ENCODE measurements around the gene SCAMP5.

DNA sequence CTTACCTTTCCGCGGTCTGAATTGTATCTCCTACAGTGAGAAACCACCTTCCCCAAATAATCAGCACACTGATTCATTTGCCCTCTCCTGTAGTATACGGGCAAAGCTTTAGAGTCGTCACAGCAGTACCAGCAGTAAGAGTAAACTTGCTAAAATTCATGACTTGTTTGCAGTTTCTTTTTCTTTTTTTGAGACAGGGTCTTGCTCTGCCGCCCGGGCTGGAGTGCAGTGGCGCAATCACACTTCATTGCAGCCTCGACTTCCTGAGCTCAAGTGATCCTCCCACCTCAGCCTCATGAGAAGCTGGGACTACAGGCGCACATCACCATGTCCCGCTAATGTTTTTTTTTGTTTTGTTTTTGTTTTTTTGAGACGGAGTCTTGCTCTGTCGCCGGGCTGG, 11.9 kb downstream of the SCAMP5 start:
- TF ChIP-seq, protein P1, sequence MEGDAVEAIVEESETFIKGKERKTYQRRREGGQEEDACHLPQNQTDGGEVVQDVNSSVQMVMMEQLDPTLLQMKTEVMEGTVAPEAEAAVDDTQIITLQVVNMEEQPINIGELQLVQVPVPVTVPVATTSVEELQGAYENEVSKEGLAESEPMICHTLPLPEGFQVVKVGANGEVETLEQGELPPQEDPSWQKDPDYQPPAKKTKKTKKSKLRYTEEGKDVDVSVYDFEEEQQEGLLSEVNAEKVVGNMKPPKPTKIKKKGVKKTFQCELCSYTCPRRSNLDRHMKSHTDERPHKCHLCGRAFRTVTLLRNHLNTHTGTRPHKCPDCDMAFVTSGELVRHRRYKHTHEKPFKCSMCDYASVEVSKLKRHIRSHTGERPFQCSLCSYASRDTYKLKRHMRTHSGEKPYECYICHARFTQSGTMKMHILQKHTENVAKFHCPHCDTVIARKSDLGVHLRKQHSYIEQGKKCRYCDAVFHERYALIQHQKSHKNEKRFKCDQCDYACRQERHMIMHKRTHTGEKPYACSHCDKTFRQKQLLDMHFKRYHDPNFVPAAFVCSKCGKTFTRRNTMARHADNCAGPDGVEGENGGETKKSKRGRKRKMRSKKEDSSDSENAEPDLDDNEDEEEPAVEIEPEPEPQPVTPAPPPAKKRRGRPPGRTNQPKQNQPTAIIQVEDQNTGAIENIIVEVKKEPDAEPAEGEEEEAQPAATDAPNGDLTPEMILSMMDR (conservative IDR thresholded peaks at IDR 0.05): no peak
- TF ChIP-seq ZFX (IDR thresholded peaks at IDR 0.05): no peak

Measured in C4-2B (cell line).